H1 (cell line): ENCODE data around the gene SAG. TPM values are rescaled to one million over a fixed set of nuclear protein-coding genes. Genes with fewer than 3 reads are reported as not detected.
A peak's percentile ranks its signal among the peaks of the same experiment; 100 is the strongest.

Source experiments
- CHD1 ChIP-seq: IDR thresholded peaks from 2 replicates; pipeline ENCODE4 v1.6.1; 2012; ENCODE audit warnings: low read depth, low read length, improper control_type of control experiment
- TAF1 ChIP-seq: IDR thresholded peaks from 2 replicates; pipeline ENCODE4 v1.6.1; 2011; ENCODE audit warnings: mild to moderate bottlenecking, low read depth, low read length
- TAF7 ChIP-seq: optimal IDR thresholded peaks from 2 replicates; pipeline ENCODE3; 2011; ENCODE audit warnings: low read depth, mild to moderate bottlenecking, inconsistent platforms, low read length, moderate library complexity, borderline replicate concordance
- polyA plus RNA-seq, 7 experiments: library from polyadenylated mRNA; depleted of rRNA in 3 of 7; stranded (reverse) in 5 of 7; unstranded in 2 of 7; fragments of >200 nt in 5 of 7; fragments of 200-250 nt in 2 of 7; gene quantifications; 1 replicate in 5 of 7; 2 replicates in 1 of 7; 4 replicates in 1 of 7; pipeline versions ENCODE4 v1.2.1 to v1.2.3, GENCODE V29; 2011 to 2013; ENCODE audit warnings: missing spikeins in 2 of 7, mixed read lengths in 2 of 7
- total RNA-seq: library from RNA; stranded (reverse); fragmentation: NEBNext Ultra II Directional; extraction: Animal tissue kit (Norgen Biotek cat#: 25700); gene quantifications from 2 replicates; pipeline ENCODE4 v1.2.1, GENCODE V29; 2021

The SAG gene
- total and polyA plus RNA-seq, 2 of the 8 experiments (the other 6 are each of a cell fraction or from before 2014, with no cell fraction given) = not detected

DNA sequence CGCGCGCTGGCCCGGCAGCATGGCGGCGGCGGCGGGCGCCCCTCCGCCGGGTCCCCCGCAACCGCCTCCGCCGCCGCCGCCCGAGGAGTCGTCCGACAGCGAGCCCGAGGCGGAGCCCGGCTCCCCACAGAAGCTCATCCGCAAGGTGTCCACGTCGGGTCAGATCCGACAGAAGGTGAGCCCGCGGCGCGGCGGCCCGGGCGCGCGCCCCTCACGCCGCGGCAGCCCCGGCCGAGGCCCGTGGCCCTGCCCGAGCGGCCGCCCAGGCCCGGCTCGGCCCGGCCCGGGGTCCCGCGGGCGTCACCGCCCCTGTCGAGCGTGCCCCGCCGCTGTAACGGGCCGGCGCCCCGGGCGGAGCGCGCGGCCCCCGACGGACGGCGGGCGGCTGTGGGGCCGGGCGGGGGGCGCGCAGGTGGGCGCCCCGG is 46.9 kb downstream of the SAG start (continued):
- TF ChIP-seq CHD1 (no peak), TAF1 (0 out of 2 replicates have a peak, but pooled peaks have one; percentile 56), TAF7 (peak; percentile 32)
